ENCODE data around the gene VPS33B. TPM values are rescaled to one million over a fixed set of nuclear protein-coding genes. Genes with fewer than 3 reads are reported as not detected.

The VPS33B gene
- total and polyA plus RNA-seq, 2 of the 8 experiments (the other 6 are each of a cell fraction or from before 2014, with no cell fraction given): 11.8 to 17.3 TPM

- Histone ChIP-seq H3K9me3 (ENCODE audit: insufficient read depth in 2 of 2, low read depth in 1 of 2, low read length in 1 of 2) (no peaks in the 10 kb centered on the region), H3K56ac (replicated peaks; ENCODE audit: insufficient read length, low read depth, low read length) (no peak overlapping the region), H2AK5ac (ENCODE audit: low read depth, low read length) (no peak overlapping the region), H2BK12ac (ENCODE audit: low read depth, low read length) (no peak overlapping the region), H3K4ac (replicated peaks; ENCODE audit: insufficient read length, low read depth, low read length) (no peak overlapping the region), H2BK15ac (ENCODE audit: low read length) (no peak overlapping the region), H3K79me1 (ENCODE audit: low read depth, low read length) (no peaks in the 10 kb centered on the region), H2BK20ac (ENCODE audit: low read length) (no peak overlapping the region), H3K14ac (ENCODE audit: insufficient read length) (no peak overlapping the region), H3K4me3 (ENCODE audit: extremely low read depth in 1 of 4, insufficient read depth in 2 of 4, low read depth in 3 of 4, low read length in 4 of 4) (no peak overlapping the region), H3K18ac (ENCODE audit: extremely low read depth, low read length) (no peak overlapping the region), H2AFZ (ENCODE audit: low read length) (no peak overlapping the region), H4K8ac (ENCODE audit: extremely low read depth, insufficient read depth, low read length) (no peak overlapping the region), H3K27ac (ENCODE audit: low read depth, low read length) (no peak overlapping the region), H3K23me2 (ENCODE audit: low read depth, low read length) (0 out of 2 replicates have a peak, but pooled peaks cover 2% of the 10 kb centered on the region), H3K4me2 (ENCODE audit: insufficient read depth in 1 of 2, low read depth in 2 of 2, low read length in 2 of 2) (no peak overlapping the region), H3K4me1 (replicated peaks in 1 of 4; ENCODE audit: control insufficient read depth in 3 of 4, insufficient read depth in 4 of 4, low read length in 3 of 4) (no peaks in the 10 kb centered on the region), H4K5ac (ENCODE audit: insufficient read length, low read depth, low read length) (no peak overlapping the region), H3K27me3 (replicated peaks in 1 of 4; ENCODE audit: control insufficient read depth in 3 of 4, extremely low read depth in 1 of 4, insufficient read depth in 3 of 4, low read length in 3 of 4) (no peaks in the 10 kb centered on the region; a peak in 1 of 7 replicates), H2BK120ac (replicated peaks; ENCODE audit: low read depth, low read length) (no peak overlapping the region), H2BK5ac (ENCODE audit: low read depth, low read length) (no peak overlapping the region), H4K91ac (replicated peaks; ENCODE audit: insufficient read length, low read length) (no peak overlapping the region), H3K23ac (ENCODE audit: insufficient read length) (no peak overlapping the region), H3K9ac (replicated peaks in 1 of 4; ENCODE audit: extremely low read depth in 1 of 4, low read depth in 3 of 4, low read length in 3 of 4) (no peak overlapping the region), H3K36me3 (ENCODE audit: control insufficient read depth in 2 of 4, insufficient read depth in 4 of 4, low read length in 3 of 4) (no peaks in the 10 kb centered on the region), H4K20me1 (replicated peaks in 1 of 2; ENCODE audit: control insufficient read depth in 1 of 2, insufficient read depth in 2 of 2, low read length in 2 of 2) (no peaks in the 10 kb centered on the region), H3K79me2 (ENCODE audit: control insufficient read depth in 1 of 2, insufficient read depth in 2 of 2, low read length in 2 of 2) (no peaks in the 10 kb centered on the region)
- POLR2A ChIA-PET (ENCODE audit: partially characterized antibody): interaction anchor here (0.7 to 1.1 kb wide), 2 partner anchors 45 to 69 kb away, joined by 3 read pairs; no protein-coding TSS in a partner anchor
- TF ChIP-seq BACH1 (IDR thresholded peaks at IDR 0.05; ENCODE audit: low read length): no peak
- TF ChIP-seq TCF12 (IDR thresholded peaks at IDR 0.05; ENCODE audit: low read depth, low read length): no peak
- TF ChIP-seq JUN (IDR thresholded peaks at IDR 0.05; ENCODE audit: low read depth, low read length): no peak
- no peak for TF ChIP-seq ATF3 (IDR thresholded peaks at IDR 0.05; ENCODE audit: insufficient read depth, low read depth, low read length)
- no peak for TF ChIP-seq BCL11A (IDR thresholded peaks at IDR 0.05; ENCODE audit: low read depth in 2 of 2, low read length in 2 of 2)
- TF ChIP-seq NANOG (IDR thresholded peaks at IDR 0.05; ENCODE audit: insufficient read depth, low read depth, low read length, poor library complexity, severe bottlenecking): no peak
- TF ChIP-seq USF2 (IDR thresholded peaks at IDR 0.05; ENCODE audit: low read length): no peak
- no peak for DNase-seq (ENCODE audit: low read depth in 1 of 2, low spot score in 2 of 2)
- FAIRE-seq: no peak
- 58% methylated on average over 2 of the region's 4 CpGs; no CpG with 5 or more reads in 1 of the 2 experiments for whole genome bisulfite sequencing, 2 experiments (ENCODE audit: extremely low coverage in 1 of 2, insufficient coverage in 1 of 2, insufficient read length in 1 of 2, insufficient replicate concordance in 2 of 2, low coverage in 1 of 2, low lambda C conversion rate in 2 of 2, missing lambda C conversion rate in 1 of 2)
- CTCF ChIA-PET (ENCODE audit: partially characterized antibody): interaction anchor here (1.0 to 3.2 kb wide), 3 partner anchors 10 to 26 kb away, joined by 3 to 26 read pairs (median 8); partner anchors contain the start of gene VPS33B
Observed at GRCh38 chr15:91047545-91048199, 25.3 kb upstream of the VPS33B start.

All from H1 (cell line).